SKM-1 treated with dmso at 0.1 percent for 144 hours (cell line): Measurements from ENCODE around the gene AKT1.

Experiments
- DNase-seq: peaks from one replicate; lab custom pipeline; 2025; ENCODE audit not compliant: unreplicated experiment; lab: John Stamatoyannopoulos, UW

The AKT1 gene

GRCh38 chr14:104725772-104726548, 69.6 kb downstream of the AKT1 start:
- DNase-seq: no peak

GRCh38 chr14:104724981-104725771, 70.4 kb downstream of the AKT1 start:
- no peak for DNase-seq

- DNase-seq: no peak
These were observed 71.1 kb downstream of the AKT1 start for GRCh38 chr14:104724407-104724980.

GRCh38 chr14:104723651-104724406, 71.7 kb downstream of the AKT1 start, which contains the start of gene ADSS1:
TSS of gene ADSS1 (plus strand) at chr14:104724229. CDS start at chr14:104724271, 42 bp downstream.
- peak; percentile 1 for DNase-seq

GRCh38 chr14:104722938-104723650, 72.5 kb downstream of the AKT1 start:
- DNase-seq: peak; percentile 25

GRCh38 chr14:104721505-104722431, 73.8 kb downstream of the AKT1 start:
- no peak for DNase-seq
